Measurements from ENCODE around the gene PRSS56.

Gene PRSS56

DNA sequence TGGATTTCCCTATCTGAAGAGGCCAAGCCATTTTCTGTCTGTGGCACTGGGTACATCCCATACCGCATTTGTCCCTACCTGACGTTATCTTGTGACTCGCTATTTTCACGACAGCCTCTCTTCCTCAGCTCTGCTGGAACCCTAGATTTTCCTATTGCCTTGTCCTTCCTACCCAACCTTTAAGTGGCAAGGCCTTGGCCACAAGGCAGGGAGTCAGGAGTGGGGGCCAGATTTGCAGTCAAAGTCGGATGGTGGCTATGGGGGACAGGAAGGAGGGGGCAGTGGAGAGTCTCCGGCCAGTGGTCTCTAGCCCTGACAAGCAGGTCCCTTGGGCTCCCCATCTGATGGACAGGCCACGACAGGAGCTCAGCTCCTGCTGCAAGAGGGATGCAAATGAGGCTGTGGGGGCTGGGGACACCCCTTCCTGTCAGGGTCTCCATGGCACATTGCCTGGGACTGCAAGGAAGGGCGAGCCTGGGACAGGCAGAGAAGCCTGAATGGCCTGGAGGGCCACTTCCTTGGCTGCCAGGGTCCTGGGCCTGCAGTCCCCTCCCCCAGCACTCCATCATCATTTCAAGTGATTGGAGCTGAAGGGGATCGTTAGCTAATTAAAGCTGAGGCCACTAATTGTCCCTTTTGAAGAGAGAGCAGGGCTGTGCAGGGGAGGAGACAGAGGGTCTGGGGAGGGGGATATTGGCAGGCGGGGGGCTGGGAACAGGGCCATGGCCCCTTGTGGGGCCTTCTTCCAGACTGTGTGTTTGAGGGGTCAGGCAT is 26.3 kb upstream of the PRSS56 start:
- no peak for TF ChIP-seq YY1 (IDR thresholded peaks at IDR 0.05; ENCODE audit: low read depth)
- TF ChIP-seq RAD21 (IDR thresholded peaks at IDR 0.05; ENCODE audit: low read depth) = no peak
- no peak for TF ChIP-seq CREB1 (IDR thresholded peaks at IDR 0.05; ENCODE audit: low read depth)
- TF ChIP-seq EGR1 (IDR thresholded peaks at IDR 0.05) = no peak

GRCh38 chr2:232494542-232494941 is 25.6 kb upstream of the PRSS56 start:
- no peak for TF ChIP-seq CREB1 (IDR thresholded peaks at IDR 0.05; ENCODE audit: low read depth)
- TF ChIP-seq EP300 (IDR thresholded peaks at IDR 0.05; ENCODE audit: borderline replicate concordance) = no peak
- no peak for TF ChIP-seq ZBTB7A (IDR thresholded peaks at IDR 0.05; ENCODE audit: low read depth)
- no peak for TF ChIP-seq FOXM1 (IDR thresholded peaks at IDR 0.05; ENCODE audit: borderline replicate concordance, low read depth)
- TF ChIP-seq, protein P1, sequence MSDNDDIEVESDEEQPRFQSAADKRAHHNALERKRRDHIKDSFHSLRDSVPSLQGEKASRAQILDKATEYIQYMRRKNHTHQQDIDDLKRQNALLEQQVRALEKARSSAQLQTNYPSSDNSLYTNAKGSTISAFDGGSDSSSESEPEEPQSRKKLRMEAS (IDR thresholded peaks at IDR 0.05) = no peak
- no peak for TF ChIP-seq TCF12 (IDR thresholded peaks at IDR 0.05; ENCODE audit: low read depth)
- TF ChIP-seq RAD21 (IDR thresholded peaks at IDR 0.05; ENCODE audit: low read depth) = no peak
- TF ChIP-seq REST (IDR thresholded peaks at IDR 0.05; ENCODE audit: low read depth) = no peak
- TF ChIP-seq, protein P2, sequence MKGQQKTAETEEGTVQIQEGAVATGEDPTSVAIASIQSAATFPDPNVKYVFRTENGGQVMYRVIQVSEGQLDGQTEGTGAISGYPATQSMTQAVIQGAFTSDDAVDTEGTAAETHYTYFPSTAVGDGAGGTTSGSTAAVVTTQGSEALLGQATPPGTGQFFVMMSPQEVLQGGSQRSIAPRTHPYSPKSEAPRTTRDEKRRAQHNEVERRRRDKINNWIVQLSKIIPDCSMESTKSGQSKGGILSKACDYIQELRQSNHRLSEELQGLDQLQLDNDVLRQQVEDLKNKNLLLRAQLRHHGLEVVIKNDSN (IDR thresholded peaks at IDR 0.05) = no peak

DNA sequence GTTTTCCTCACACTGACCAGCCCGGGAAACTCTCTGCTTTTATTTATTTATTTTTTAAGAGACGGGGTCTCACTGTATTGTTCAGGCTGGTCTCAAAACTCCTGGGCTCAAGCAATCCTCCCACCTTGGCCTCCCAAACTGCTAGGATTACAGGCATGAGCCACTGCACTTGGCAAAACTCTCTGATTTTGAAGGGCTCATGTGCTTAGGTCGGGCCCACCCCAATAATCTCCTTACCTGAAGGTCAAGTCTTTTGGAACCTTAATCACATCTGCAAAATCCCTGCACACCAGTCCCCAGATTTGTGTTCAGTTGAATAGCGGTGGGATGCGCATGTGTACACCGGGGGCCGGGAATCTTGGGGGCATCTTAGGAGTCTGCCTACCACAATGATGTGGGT is 24.9 kb upstream of the PRSS56 start:
- TF ChIP-seq TAF1 (IDR thresholded peaks at IDR 0.05; ENCODE audit: low read depth) = no peak
- TF ChIP-seq, protein P2 (IDR thresholded peaks at IDR 0.05) = no peak
- no peak for TF ChIP-seq TEAD4 (IDR thresholded peaks at IDR 0.05)
- no peak for TF ChIP-seq REST (IDR thresholded peaks at IDR 0.05; ENCODE audit: low read depth)
- no peak for TF ChIP-seq CREB1 (IDR thresholded peaks at IDR 0.05; ENCODE audit: low read depth)
- no peak for TF ChIP-seq EP300 (IDR thresholded peaks at IDR 0.05; ENCODE audit: borderline replicate concordance)
- TF ChIP-seq RAD21 (IDR thresholded peaks at IDR 0.05; ENCODE audit: low read depth) = no peak

DNA sequence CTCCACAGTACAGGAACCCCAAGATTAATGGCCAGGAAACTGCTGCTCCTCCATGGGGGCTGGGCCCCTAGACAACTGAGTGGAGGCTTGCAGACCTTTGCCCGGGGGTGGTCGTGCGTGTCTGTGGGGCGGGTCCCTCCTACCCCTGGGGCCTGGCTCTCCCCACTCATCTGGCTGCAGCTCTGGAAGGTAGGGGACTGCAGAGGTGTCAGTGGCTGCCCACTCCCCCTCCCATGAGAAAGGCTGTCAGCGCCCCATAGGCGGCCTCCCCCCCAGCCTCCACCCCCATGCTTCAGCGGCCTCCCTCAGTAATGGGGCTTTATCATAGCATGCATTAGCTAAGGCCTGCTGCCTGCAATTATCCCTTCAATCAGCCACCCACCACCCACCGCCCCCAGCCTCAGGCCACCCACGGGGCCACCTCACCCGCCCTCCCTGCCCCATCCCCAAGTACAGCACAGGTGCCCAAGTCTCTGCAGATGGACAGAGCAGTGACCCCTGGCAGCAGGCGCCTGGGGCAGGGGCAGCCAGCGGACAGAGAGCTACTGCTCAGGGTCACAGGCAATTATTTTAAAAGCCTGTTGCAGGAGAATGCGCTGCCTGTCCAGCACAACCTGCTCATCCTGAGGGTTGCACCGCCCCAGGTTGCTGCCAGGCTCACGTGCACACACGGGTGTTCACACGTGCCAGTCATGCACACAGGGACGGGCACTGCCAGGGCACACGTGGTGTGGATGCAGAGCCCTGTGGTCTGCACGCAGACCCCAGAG is 23.5 kb upstream of the PRSS56 start:
- no peak for TF ChIP-seq CEBPB (IDR thresholded peaks at IDR 0.05)
- no peak for TF ChIP-seq TCF12 (IDR thresholded peaks at IDR 0.05; ENCODE audit: low read depth)
- no peak for TF ChIP-seq FOXM1 (IDR thresholded peaks at IDR 0.05; ENCODE audit: borderline replicate concordance, low read depth)
- no peak for TF ChIP-seq TEAD4 (IDR thresholded peaks at IDR 0.05)
- TF ChIP-seq EP300 (IDR thresholded peaks at IDR 0.05; ENCODE audit: borderline replicate concordance) = no peak
- TF ChIP-seq, protein P1 (IDR thresholded peaks at IDR 0.05) = no peak
- TF ChIP-seq YY1 (IDR thresholded peaks at IDR 0.05; ENCODE audit: low read depth) = no peak
- TF ChIP-seq, protein P2 (IDR thresholded peaks at IDR 0.05) = no peak
- TF ChIP-seq REST (IDR thresholded peaks at IDR 0.05; ENCODE audit: low read depth) = no peak
- TF ChIP-seq CREB1 (IDR thresholded peaks at IDR 0.05; ENCODE audit: low read depth) = no peak
- TF ChIP-seq TAF1 (IDR thresholded peaks at IDR 0.05; ENCODE audit: low read depth) = no peak
- TF ChIP-seq EGR1 (IDR thresholded peaks at IDR 0.05) = no peak
- no peak for TF ChIP-seq RAD21 (IDR thresholded peaks at IDR 0.05; ENCODE audit: low read depth)
- TF ChIP-seq ZBTB7A (IDR thresholded peaks at IDR 0.05; ENCODE audit: low read depth) = no peak
- TF ChIP-seq NFIC (IDR thresholded peaks at IDR 0.05) = no peak
